ENCODE data around the gene MAPK4.

Gene MAPK4

GRCh38 chr18:50682852-50683251 lies 123.0 kb downstream of the MAPK4 start:
- Histone ChIP-seq H3K36me3 (ENCODE audit: control insufficient read depth, insufficient read depth, low read length) (no peaks in the 10 kb centered on the region), H3K4me3 (ENCODE audit: low read length) (no peak overlapping the region), H3K4me1 (ENCODE audit: control insufficient read depth, insufficient read depth, low read length) (no peaks in the 10 kb centered on the region), H3K27me3 (ENCODE audit: control insufficient read depth, insufficient read depth, low read length) (peaks cover 4% of the 10 kb centered on the region), H3K9me3 (ENCODE audit: control insufficient read depth, low read length) (no peaks in the 10 kb centered on the region), H3K9ac (ENCODE audit: low read length) (no peak overlapping the region)

GRCh38 chr18:50686409-50686808 lies 126.5 kb downstream of the MAPK4 start:
- peaks cover 4% of the 10 kb centered on the region for H3K27me3 ChIP-seq (ENCODE audit: control insufficient read depth, insufficient read depth, low read length)
- H3K4me1 ChIP-seq (ENCODE audit: control insufficient read depth, insufficient read depth, low read length) = no peaks in the 10 kb centered on the region
- H3K36me3 ChIP-seq (ENCODE audit: control insufficient read depth, insufficient read depth, low read length) = no peaks in the 10 kb centered on the region
- no peak overlapping the region for H3K9ac ChIP-seq (ENCODE audit: low read length)
- H3K9me3 ChIP-seq (ENCODE audit: control insufficient read depth, low read length) = no peaks in the 10 kb centered on the region
- no peak overlapping the region for H3K4me3 ChIP-seq (ENCODE audit: low read length)

GRCh38 chr18:50687491-50687890 lies 127.6 kb downstream of the MAPK4 start:
- no peak overlapping the region for H3K9ac ChIP-seq (ENCODE audit: low read length)
- H3K36me3 ChIP-seq (ENCODE audit: control insufficient read depth, insufficient read depth, low read length) = no peaks in the 10 kb centered on the region
- H3K4me1 ChIP-seq (ENCODE audit: control insufficient read depth, insufficient read depth, low read length) = no peaks in the 10 kb centered on the region
- no peaks in the 10 kb centered on the region for H3K9me3 ChIP-seq (ENCODE audit: control insufficient read depth, low read length)
- peaks cover 4% of the 10 kb centered on the region for H3K27me3 ChIP-seq (ENCODE audit: control insufficient read depth, insufficient read depth, low read length)
- H3K4me3 ChIP-seq (ENCODE audit: low read length) = no peak overlapping the region

- Histone ChIP-seq H3K36me3 (ENCODE audit: control insufficient read depth, insufficient read depth, low read length) (no peaks in the 10 kb centered on the region), H3K4me3 (ENCODE audit: low read length) (no peak overlapping the region), H3K4me1 (ENCODE audit: control insufficient read depth, insufficient read depth, low read length) (no peaks in the 10 kb centered on the region), H3K9ac (ENCODE audit: low read length) (no peak overlapping the region), H3K27me3 (ENCODE audit: control insufficient read depth, insufficient read depth, low read length) (peaks cover 4% of the 10 kb centered on the region), H3K9me3 (ENCODE audit: control insufficient read depth, low read length) (no peaks in the 10 kb centered on the region)
Observed at GRCh38 chr18:50689578-50689977, 129.7 kb downstream of the MAPK4 start.

GRCh38 chr18:50694147-50694546 lies 134.3 kb downstream of the MAPK4 start:
- H3K9me3 ChIP-seq (ENCODE audit: control insufficient read depth, low read length) = no peaks in the 10 kb centered on the region
- H3K36me3 ChIP-seq (ENCODE audit: control insufficient read depth, insufficient read depth, low read length) = no peaks in the 10 kb centered on the region
- no peaks in the 10 kb centered on the region for H3K27me3 ChIP-seq (ENCODE audit: control insufficient read depth, insufficient read depth, low read length)
- H3K4me3 ChIP-seq (ENCODE audit: low read length) = no peak overlapping the region
- H3K9ac ChIP-seq (ENCODE audit: low read length) = no peak overlapping the region
- H3K4me1 ChIP-seq (ENCODE audit: control insufficient read depth, insufficient read depth, low read length) = no peaks in the 10 kb centered on the region

GRCh38 chr18:50695431-50696176 lies 135.7 kb downstream of the MAPK4 start:
- Histone ChIP-seq H3K4me3 (ENCODE audit: low read length) (no peak overlapping the region), H3K9me3 (ENCODE audit: control insufficient read depth, low read length) (no peaks in the 10 kb centered on the region), H3K9ac (ENCODE audit: low read length) (no peak overlapping the region), H3K36me3 (ENCODE audit: control insufficient read depth, insufficient read depth, low read length) (no peaks in the 10 kb centered on the region), H3K27me3 (ENCODE audit: control insufficient read depth, insufficient read depth, low read length) (no peaks in the 10 kb centered on the region), H3K4me1 (ENCODE audit: control insufficient read depth, insufficient read depth, low read length) (no peaks in the 10 kb centered on the region)

- Histone ChIP-seq H3K4me1 (ENCODE audit: control insufficient read depth, insufficient read depth, low read length) (no peaks in the 10 kb centered on the region), H3K36me3 (ENCODE audit: control insufficient read depth, insufficient read depth, low read length) (no peaks in the 10 kb centered on the region)
Observed at GRCh38 chr18:50696436-50696835, 136.5 kb downstream of the MAPK4 start.

GRCh38 chr18:50696929-50697328 lies 137.0 kb downstream of the MAPK4 start:
- Histone ChIP-seq H3K27me3 (ENCODE audit: control insufficient read depth, insufficient read depth, low read length) (no peaks in the 10 kb centered on the region), H3K4me3 (ENCODE audit: low read length) (no peak overlapping the region), H3K9me3 (ENCODE audit: control insufficient read depth, low read length) (no peaks in the 10 kb centered on the region), H3K36me3 (ENCODE audit: control insufficient read depth, insufficient read depth, low read length) (no peaks in the 10 kb centered on the region), H3K9ac (ENCODE audit: low read length) (no peak overlapping the region), H3K4me1 (ENCODE audit: control insufficient read depth, insufficient read depth, low read length) (no peaks in the 10 kb centered on the region)

More at GRCh38 chr18:50696436-50696835, 136.5 kb downstream of the MAPK4 start:
- Histone ChIP-seq H3K27me3 (ENCODE audit: control insufficient read depth, insufficient read depth, low read length) (no peaks in the 10 kb centered on the region), H3K9ac (ENCODE audit: low read length) (no peak overlapping the region), H3K4me3 (ENCODE audit: low read length) (no peak overlapping the region), H3K9me3 (ENCODE audit: control insufficient read depth, low read length) (no peaks in the 10 kb centered on the region)

GRCh38 chr18:50697509-50697908 lies 137.6 kb downstream of the MAPK4 start:
- Histone ChIP-seq H3K27me3 (ENCODE audit: control insufficient read depth, insufficient read depth, low read length) (no peaks in the 10 kb centered on the region), H3K4me3 (ENCODE audit: low read length) (no peak overlapping the region)

GRCh38 chr18:50700245-50701165 lies 140.6 kb downstream of the MAPK4 start:
- H3K36me3 ChIP-seq (ENCODE audit: control insufficient read depth, insufficient read depth, low read length) = no peaks in the 10 kb centered on the region
- H3K9me3 ChIP-seq (ENCODE audit: control insufficient read depth, low read length) = no peaks in the 10 kb centered on the region
- no peak overlapping the region for H3K9ac ChIP-seq (ENCODE audit: low read length)

More at GRCh38 chr18:50697509-50697908, 137.6 kb downstream of the MAPK4 start:
- H3K9ac ChIP-seq (ENCODE audit: low read length) = no peak overlapping the region
- H3K36me3 ChIP-seq (ENCODE audit: control insufficient read depth, insufficient read depth, low read length) = no peaks in the 10 kb centered on the region
- H3K4me1 ChIP-seq (ENCODE audit: control insufficient read depth, insufficient read depth, low read length) = no peaks in the 10 kb centered on the region
- no peaks in the 10 kb centered on the region for H3K9me3 ChIP-seq (ENCODE audit: control insufficient read depth, low read length)

GRCh38 chr18:50704357-50704940 lies 144.6 kb downstream of the MAPK4 start:
- H3K9me3 ChIP-seq (ENCODE audit: control insufficient read depth, low read length) = no peaks in the 10 kb centered on the region
- no peaks in the 10 kb centered on the region for H3K36me3 ChIP-seq (ENCODE audit: control insufficient read depth, insufficient read depth, low read length)
- no peak overlapping the region for H3K4me3 ChIP-seq (ENCODE audit: low read length)
- no peak overlapping the region for H3K9ac ChIP-seq (ENCODE audit: low read length)
- no peaks in the 10 kb centered on the region for H3K4me1 ChIP-seq (ENCODE audit: control insufficient read depth, insufficient read depth, low read length)
- H3K27me3 ChIP-seq (ENCODE audit: control insufficient read depth, insufficient read depth, low read length) = no peaks in the 10 kb centered on the region

More at GRCh38 chr18:50700245-50701165, 140.6 kb downstream of the MAPK4 start:
- Histone ChIP-seq H3K4me3 (ENCODE audit: low read length) (no peak overlapping the region), H3K4me1 (ENCODE audit: control insufficient read depth, insufficient read depth, low read length) (no peaks in the 10 kb centered on the region), H3K27me3 (ENCODE audit: control insufficient read depth, insufficient read depth, low read length) (no peaks in the 10 kb centered on the region)

- no peaks in the 10 kb centered on the region for H3K4me1 ChIP-seq (ENCODE audit: control insufficient read depth, insufficient read depth, low read length)
- no peak overlapping the region for H3K9ac ChIP-seq (ENCODE audit: low read length)
- H3K36me3 ChIP-seq (ENCODE audit: control insufficient read depth, insufficient read depth, low read length) = no peaks in the 10 kb centered on the region
- no peaks in the 10 kb centered on the region for H3K9me3 ChIP-seq (ENCODE audit: control insufficient read depth, low read length)
- H3K27me3 ChIP-seq (ENCODE audit: control insufficient read depth, insufficient read depth, low read length) = no peaks in the 10 kb centered on the region
- H3K4me3 ChIP-seq (ENCODE audit: low read length) = no peak overlapping the region
Observed at GRCh38 chr18:50706199-50706598, 146.3 kb downstream of the MAPK4 start.

Data from mucosa of stomach (tissue), 1 donor.